Measurements from ENCODE around the gene HOXA5.

The HOXA5 gene

DNA sequence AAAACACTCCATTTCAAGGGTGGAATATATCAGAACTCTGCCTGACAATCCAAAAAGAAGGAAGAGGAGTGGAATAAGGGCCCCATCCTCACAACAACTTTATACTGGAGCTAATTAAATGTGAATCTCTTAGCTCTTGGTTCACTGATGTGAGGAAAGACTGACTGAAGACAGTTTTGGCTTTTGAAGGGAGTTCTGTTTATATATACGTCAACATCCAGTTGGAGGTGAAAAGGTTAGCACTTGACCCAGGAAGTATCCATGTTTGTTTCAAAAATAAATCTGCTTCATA lies 50.7 kb downstream of the HOXA5 start:
- no peak for DNase-seq

DNA sequence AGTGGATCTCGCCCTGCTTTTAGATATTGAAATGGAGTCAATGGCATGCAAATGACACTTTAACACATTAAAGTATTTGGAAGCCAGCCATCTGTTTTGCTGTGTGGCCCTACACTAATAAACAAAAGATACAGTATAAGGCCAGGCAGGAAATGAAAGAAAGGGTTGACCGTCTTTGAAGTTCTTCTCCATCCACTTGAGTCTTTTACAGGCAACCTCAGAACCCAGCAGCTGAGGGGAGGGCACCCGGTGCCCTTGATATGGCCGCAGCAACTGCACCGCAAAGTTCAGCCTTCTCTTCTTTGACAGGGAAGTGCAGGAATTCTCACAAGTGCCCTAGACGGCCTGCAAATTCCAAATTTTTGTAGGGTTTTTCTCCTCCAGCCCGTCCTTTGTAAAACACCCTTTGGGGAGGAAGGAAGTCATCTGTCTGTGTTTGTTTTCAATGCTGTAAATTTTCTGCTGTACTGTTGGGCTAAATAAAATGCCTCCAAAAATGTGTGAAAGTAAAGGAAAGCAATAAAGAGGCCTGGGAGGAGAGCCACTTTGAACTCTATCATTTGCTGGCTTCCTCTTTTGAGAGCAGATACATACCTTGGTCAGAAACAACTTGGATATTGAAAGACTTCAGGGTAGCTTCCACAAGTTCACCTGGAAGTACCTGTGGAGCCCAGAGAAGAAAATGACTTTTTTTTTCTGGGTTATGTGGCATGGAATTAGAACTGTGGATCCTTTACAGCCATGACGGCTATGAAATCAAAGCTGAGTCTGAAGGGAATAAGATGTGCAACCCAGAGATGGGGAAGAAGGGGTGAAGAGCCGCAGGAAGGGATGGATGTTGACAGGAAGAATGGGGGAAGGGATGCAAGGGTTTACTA lies 51.3 kb downstream of the HOXA5 start:
- no peak for DNase-seq

GRCh38 chr7:27091105-27091504 lies 52.4 kb downstream of the HOXA5 start:
- no peak for DNase-seq

All from NCI-H226 (cell line).